NB4 (cell line): ENCODE results near the gene SLC39A8.

Experiments used
- MYC ChIP-seq: IDR thresholded peaks from 2 replicates; pipeline ENCODE4 v1.6.1; 2011; ENCODE audit warnings: low read depth, low read length
- POLR2A ChIP-seq: IDR thresholded peaks from 2 replicates; pipeline ENCODE4 v1.6.1; 2011; ENCODE audit warnings: mild to moderate bottlenecking; ENCODE audit not compliant: insufficient read length; ENCODE audit errors: extremely low read depth
- TF ChIP-seq, protein P1 (sequence below): IDR thresholded peaks from one replicate; pipeline ENCODE4 v1.5.1; 2012; ENCODE audit warnings: low read depth, low read length

DNA sequence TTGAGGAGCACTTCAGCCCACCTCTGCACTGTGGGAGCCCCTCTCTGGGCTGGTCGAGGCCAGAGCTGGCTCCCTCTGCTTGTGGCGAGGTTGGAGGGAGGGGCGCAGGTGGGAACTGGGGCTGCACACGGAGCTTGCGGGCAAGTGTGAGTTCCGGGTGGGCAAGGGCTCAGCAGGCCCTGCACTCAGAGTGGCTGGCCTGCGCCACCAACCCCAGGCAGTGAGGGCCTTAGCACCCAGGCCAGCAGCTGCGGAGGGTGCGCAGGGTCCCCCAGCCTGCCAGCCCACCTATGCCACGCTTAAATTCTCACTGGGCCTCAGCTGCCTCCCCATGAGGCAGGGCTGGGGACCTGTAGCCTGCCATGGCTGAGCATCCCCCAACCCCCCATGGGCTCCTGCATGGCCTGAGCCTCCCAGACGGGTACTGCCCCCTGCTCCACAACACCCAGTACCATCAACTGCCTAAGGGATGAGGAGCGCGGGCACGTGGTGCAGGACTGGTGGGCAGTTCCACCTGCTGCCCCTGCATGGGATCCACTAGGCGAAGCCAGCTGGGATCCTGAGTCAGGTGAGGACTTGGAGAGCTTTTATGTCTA lies 110.9 kb downstream of the SLC39A8 start:
- TF ChIP-seq, protein P1, sequence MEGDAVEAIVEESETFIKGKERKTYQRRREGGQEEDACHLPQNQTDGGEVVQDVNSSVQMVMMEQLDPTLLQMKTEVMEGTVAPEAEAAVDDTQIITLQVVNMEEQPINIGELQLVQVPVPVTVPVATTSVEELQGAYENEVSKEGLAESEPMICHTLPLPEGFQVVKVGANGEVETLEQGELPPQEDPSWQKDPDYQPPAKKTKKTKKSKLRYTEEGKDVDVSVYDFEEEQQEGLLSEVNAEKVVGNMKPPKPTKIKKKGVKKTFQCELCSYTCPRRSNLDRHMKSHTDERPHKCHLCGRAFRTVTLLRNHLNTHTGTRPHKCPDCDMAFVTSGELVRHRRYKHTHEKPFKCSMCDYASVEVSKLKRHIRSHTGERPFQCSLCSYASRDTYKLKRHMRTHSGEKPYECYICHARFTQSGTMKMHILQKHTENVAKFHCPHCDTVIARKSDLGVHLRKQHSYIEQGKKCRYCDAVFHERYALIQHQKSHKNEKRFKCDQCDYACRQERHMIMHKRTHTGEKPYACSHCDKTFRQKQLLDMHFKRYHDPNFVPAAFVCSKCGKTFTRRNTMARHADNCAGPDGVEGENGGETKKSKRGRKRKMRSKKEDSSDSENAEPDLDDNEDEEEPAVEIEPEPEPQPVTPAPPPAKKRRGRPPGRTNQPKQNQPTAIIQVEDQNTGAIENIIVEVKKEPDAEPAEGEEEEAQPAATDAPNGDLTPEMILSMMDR, result no peak
- TF ChIP-seq MYC (no peak), POLR2A (no peak)
